Prostate gland (tissue), 2 donors: ENCODE measurements around the gene NAV2. TPM values are rescaled to one million over a fixed set of nuclear protein-coding genes. Genes with fewer than 3 reads are reported as not detected.

Source experiments
- DNase-seq: peaks from one replicate; pipeline ENCODE4 v3.0.0-alpha.2; 2019; ENCODE audit warnings: low spot score
- H3K27ac ChIP-seq, 2 donors: fragments of 200-600 bp; sonication (generic); 2 replicates each; pipeline ENCODE4 v1.5.1; 2017 to 2019
- H3K27me3 ChIP-seq: fragments of 200-600 bp; sonication (generic); replicated peaks from 2 replicates; pipeline ENCODE4 v1.5.1; 2019; ENCODE audit not compliant: insufficient read depth
- H3K36me3 ChIP-seq, 2 donors: fragments of 200-600 bp; sonication (generic); 1 replicate in 1 of 2; 2 replicates in 1 of 2; pipeline versions ENCODE4 v1.5.1 to v1.8.1; 2017 to 2019
- H3K4me1 ChIP-seq: fragments of 200-600 bp; sonication (generic); replicated peaks from 2 replicates; pipeline ENCODE4 v1.5.1; 2019
- H3K4me3 ChIP-seq, 2 donors: fragments of 200-600 bp; sonication (generic); 2 replicates each; pipeline ENCODE4 v1.5.1; 2017 to 2019
- H3K9me3 ChIP-seq: fragments of 200-600 bp; sonication (generic); 2 replicates; pipeline ENCODE4 v1.5.1; 2017
- CTCF ChIP-seq, 4 experiments: fragments of 200-600 bp in 2 of 4; fragments of 450-650 bp in 2 of 4; sonication (generic) in 2 of 4; IDR thresholded peaks; 1 replicate in 3 of 4; 2 replicates in 1 of 4; pipeline ENCODE4 v1.5.1; 2016 to 2019; ENCODE audit warnings: antibody characterized with exemption in 4 of 4, mild to moderate bottlenecking in 2 of 4, moderate library complexity in 2 of 4
- POLR2A ChIP-seq: fragments of 450-650 bp; IDR thresholded peaks from one replicate; pipeline ENCODE4 v1.6.1; 2016; ENCODE audit warnings: antibody characterized with exemption, mild to moderate bottlenecking
- POLR2AphosphoS5 ChIP-seq: sonication (generic); formaldehyde crosslinking; IDR thresholded peaks from one replicate; pipeline ENCODE4 v1.6.1; 2017; ENCODE audit warnings: antibody characterized with exemption
- WGBS: methylation state at CpG from one replicate; pipeline ENCODE4 v1.1.5; 2018; 5-methylcytosine and 5-hydroxymethylcytosine counted together
- intact Hi-C: fragments of 100-400 bp; cut with DNase I; formaldehyde crosslinking; loops from one replicate; pipeline ENCODE4 v1.14.2; 2022
- total RNA-seq, 2 donors: library from RNA; depleted of rRNA; stranded (reverse); fragments of >200 nt; gene quantifications; one replicate each; pipeline ENCODE4 v1.1.0, GENCODE V29; 2016

Gene NAV2
- total RNA-seq, 2 donors from 2014 or later: 17.1 to 26.6 TPM

GRCh38 chr11:20050551-20051333 lies 338.1 kb downstream of the NAV2 start:
- H3K9me3 ChIP-seq: no peaks in the 10 kb centered on the region
- no peaks in the 10 kb centered on the region for H3K4me1 ChIP-seq
- no peak overlapping the region for H3K27ac ChIP-seq
- intact Hi-C loops: loop anchor here (10.0 kb wide), 1 partner anchor 66 kb away; no protein-coding TSS in a partner anchor
- 58% methylated on average over 9 of the region's 9 CpGs for WGBS
- peak; percentile 29 for TF ChIP-seq POLR2AphosphoS5
- no peak for TF ChIP-seq CTCF (IDR thresholded peaks at IDR 0.05)
- no peak overlapping the region for H3K4me3 ChIP-seq
- no peaks in the 10 kb centered on the region for H3K27me3 ChIP-seq
- no peaks in the 10 kb centered on the region for H3K36me3 ChIP-seq
- peak; percentile 61 for DNase-seq

DNA sequence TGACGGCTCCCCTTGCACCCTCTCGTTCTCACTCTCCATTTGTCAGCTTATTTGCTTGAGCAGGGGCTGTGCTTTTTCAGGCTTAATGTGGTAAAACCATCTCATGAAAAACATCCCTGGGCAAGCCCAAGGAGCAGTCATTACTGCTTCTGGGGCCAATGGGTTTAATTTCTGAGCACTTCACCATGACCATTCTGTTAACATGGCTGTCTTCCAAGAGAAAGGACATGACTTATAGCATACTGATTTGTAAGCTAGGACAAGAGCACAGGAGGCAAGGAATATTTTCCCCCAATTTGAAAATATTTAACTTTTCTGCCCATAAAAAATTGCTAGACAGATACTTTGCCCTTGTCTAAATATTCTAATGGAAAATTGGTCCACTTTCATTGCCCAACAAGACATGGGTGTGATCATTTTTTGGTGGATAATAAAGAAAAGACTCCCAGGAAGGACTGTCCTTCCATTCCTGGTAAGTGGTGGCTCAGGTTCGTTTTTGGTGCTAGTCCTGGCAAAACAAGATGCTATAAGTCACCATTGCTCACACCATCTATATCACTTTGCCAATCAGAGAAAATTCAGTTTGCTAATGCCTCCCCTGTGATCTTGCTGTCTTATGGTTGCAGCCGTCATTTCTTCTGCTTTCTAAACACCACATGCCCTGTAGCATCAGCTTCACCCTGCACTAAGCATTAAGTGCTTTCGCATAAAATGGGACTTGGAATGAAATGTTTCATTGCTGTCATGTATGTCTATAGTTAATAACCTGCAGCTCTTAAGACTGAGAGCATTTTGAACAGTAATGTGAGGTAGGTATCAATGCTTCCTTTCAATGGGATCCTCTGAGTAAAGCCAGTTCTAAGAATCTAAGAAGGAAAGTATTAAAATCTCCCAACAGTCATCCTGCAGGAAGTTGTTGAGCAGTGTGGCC lies 339.1 kb downstream of the NAV2 start:
- no peak overlapping the region for H3K4me3 ChIP-seq
- intact Hi-C loops: loop anchor here (10.0 kb wide), 1 partner anchor 67 kb away; no protein-coding TSS in a partner anchor
- TF ChIP-seq POLR2A (no peak), CTCF (IDR thresholded peaks at IDR 0.05) (no peak), POLR2AphosphoS5 (no peak)
- DNase-seq: no peak
- H3K36me3 ChIP-seq: no peaks in the 10 kb centered on the region
- no peaks in the 10 kb centered on the region for H3K4me1 ChIP-seq
- no peaks in the 10 kb centered on the region for H3K27me3 ChIP-seq
- no peak overlapping the region for H3K27ac ChIP-seq
- WGBS: 86% methylated on average over 5 of the region's 5 CpGs
- H3K9me3 ChIP-seq: no peaks in the 10 kb centered on the region

DNA sequence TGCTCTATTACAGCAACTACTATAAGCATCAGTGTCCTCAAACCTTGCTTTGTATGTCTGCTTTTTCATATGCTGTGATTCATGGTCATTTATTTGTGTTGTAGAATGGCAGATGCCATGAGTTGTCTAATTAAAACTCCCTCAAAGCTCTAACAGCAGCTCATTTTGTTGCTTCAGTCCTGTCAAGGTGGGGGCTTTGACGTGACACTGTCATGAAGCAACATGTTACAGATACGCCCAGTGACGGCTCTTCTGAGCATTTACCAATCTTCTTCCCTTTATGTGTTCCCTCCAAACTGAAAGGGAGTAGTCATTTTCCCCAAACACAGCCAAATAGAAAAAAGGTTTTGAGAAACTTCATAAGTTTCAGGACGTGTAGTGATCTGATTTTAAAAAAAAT lies 340.9 kb downstream of the NAV2 start:
- Histone ChIP-seq H3K36me3 (no peaks in the 10 kb centered on the region), H3K27me3 (no peaks in the 10 kb centered on the region), H3K9me3 (no peaks in the 10 kb centered on the region), H3K27ac (no peak overlapping the region), H3K4me3 (no peak overlapping the region), H3K4me1 (no peaks in the 10 kb centered on the region)
- intact Hi-C loops: loop anchor here (10.0 kb wide), 1 partner anchor 69 kb away; no protein-coding TSS in a partner anchor
- TF ChIP-seq CTCF (IDR thresholded peaks at IDR 0.05): no peak
- TF ChIP-seq POLR2A: no peak
- no peak for TF ChIP-seq POLR2AphosphoS5
- no peak for DNase-seq
- 55% methylated on average over 4 of the region's 4 CpGs for WGBS

DNA sequence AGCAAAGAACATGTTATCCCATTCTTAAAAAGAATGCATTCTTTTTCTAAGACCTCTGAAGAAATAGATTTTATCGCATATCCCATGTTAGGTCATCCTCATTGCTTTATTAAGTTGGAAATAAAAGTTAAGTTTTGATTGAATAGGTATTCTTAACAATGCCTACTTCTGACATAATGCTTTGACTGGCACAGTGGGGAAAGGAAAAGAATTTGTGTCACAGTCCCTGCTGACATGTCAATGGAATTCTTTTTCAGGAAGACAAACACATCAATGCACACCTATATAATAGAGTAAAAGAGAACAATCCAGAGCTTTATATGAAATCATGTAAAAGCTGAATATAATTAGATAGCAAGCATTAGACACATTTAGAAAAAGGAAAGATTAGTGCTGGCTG lies 341.9 kb downstream of the NAV2 start:
- no peak overlapping the region for H3K27ac ChIP-seq
- 76% methylated on average over 1 of the region's 1 CpG for WGBS

More for the DNA sequence above, 341.9 kb downstream of the NAV2 start:
- TF ChIP-seq POLR2AphosphoS5 (no peak), POLR2A (no peak), CTCF (IDR thresholded peaks at IDR 0.05) (no peak)
- H3K4me1 ChIP-seq: no peaks in the 10 kb centered on the region
- no peaks in the 10 kb centered on the region for H3K36me3 ChIP-seq
- H3K4me3 ChIP-seq: no peak overlapping the region
- intact Hi-C loops: loop anchor here (2.0 to 10.0 kb wide), 2 partner anchors 70 to 104 kb away; no protein-coding TSS in a partner anchor
- no peaks in the 10 kb centered on the region for H3K27me3 ChIP-seq
- no peak for DNase-seq
- H3K9me3 ChIP-seq: no peaks in the 10 kb centered on the region
